SK-N-SH (cell line): ENCODE results near the gene NFASC. TPM values are rescaled to one million over a fixed set of nuclear protein-coding genes. Genes with fewer than 3 reads are reported as not detected.

Experiments
- CTCF ChIA-PET: fragments of 300-600, 350-600 bp; formaldehyde crosslinking; extraction: SDS; loops from one replicate; lab custom pipeline; 2021; lab: Yijun Ruan, JAX
- POLR2A ChIA-PET: fragments of 350-600 bp; sonication (Branson Sonifier 250); formaldehyde crosslinking; extraction: SDS; loops from one replicate; lab custom pipeline; 2020; ENCODE audit warnings: antibody characterized with exemption, inconsistent platforms; lab: Yijun Ruan, JAX
- DNase-seq: peaks from one replicate; pipeline ENCODE4 v3.0.0; 2012
- H2AFZ ChIP-seq: fragments of 200-600 bp; sonication (generic); 2 replicates; pipeline ENCODE4 v1.8.1; 2016; ENCODE audit warnings: antibody characterized with exemption, mild to moderate bottlenecking, low read depth
- H3F3A ChIP-seq: fragments of 200-600 bp; sonication (generic); replicated peaks from 2 replicates; pipeline ENCODE3; 2016; ENCODE audit warnings: antibody characterized with exemption, mild to moderate bottlenecking; ENCODE audit not compliant: insufficient read depth
- H3K27ac ChIP-seq, 2 experiments: fragments of 200-500 bp in 1 of 2; fragments of 200-600 bp in 1 of 2; sonication (Bioruptor generic) in 1 of 2; sonication (generic), shearing (Covaris generic) in 1 of 2; 2 replicates each; pipeline versions ENCODE4 v1.5.1 to v1.6.1; 2014 to 2016; ENCODE audit warnings: low read depth in 2 of 2, inconsistent platforms in 1 of 2, low read length in 1 of 2, mild to moderate bottlenecking in 1 of 2, mixed read lengths in 1 of 2
- H3K27me3 ChIP-seq: fragments of 200-600 bp; sonication (generic), shearing (Covaris generic); 2 replicates; pipeline ENCODE4 v1.6.1; 2016; ENCODE audit warnings: mixed run types; ENCODE audit not compliant: insufficient read depth
- H3K36me3 ChIP-seq, 2 experiments: fragments of 200-500 bp in 1 of 2; fragments of 200-600 bp in 1 of 2; sonication (Bioruptor generic) in 1 of 2; sonication (generic) in 1 of 2; replicated peaks in 1 of 2; 2 replicates each; pipeline versions ENCODE3 to v1.5.1; 2014 to 2016; ENCODE audit warnings: low read length in 1 of 2, mild to moderate bottlenecking in 1 of 2; ENCODE audit not compliant: insufficient read depth in 2 of 2, control insufficient read depth in 1 of 2
- H3K4me1 ChIP-seq, 2 experiments: fragments of 200-500 bp in 1 of 2; fragments of 200-600 bp in 1 of 2; sonication (Bioruptor generic) in 1 of 2; sonication (generic), shearing (Covaris generic) in 1 of 2; 2 replicates each; pipeline versions ENCODE4 v1.5.1 to v1.6.1; 2014 to 2016; ENCODE audit warnings: low read depth in 1 of 2, low read length in 1 of 2, mixed run types in 1 of 2; ENCODE audit not compliant: insufficient read depth in 2 of 2, control insufficient read depth in 1 of 2
- H3K4me2 ChIP-seq: fragments of 200-600 bp; sonication (generic), shearing (Covaris generic); 2 replicates; pipeline ENCODE4 v1.6.1; 2017; ENCODE audit warnings: mixed run types
- H3K4me3 ChIP-seq, 2 experiments: fragments of 200-500 bp in 1 of 2; fragments of 200-600 bp in 1 of 2; sonication (Bioruptor generic) in 1 of 2; sonication (generic), shearing (Covaris generic) in 1 of 2; 2 replicates each; pipeline versions ENCODE4 v1.5.1 to v1.8.1; 2014 to 2016; ENCODE audit warnings: low read depth in 2 of 2, inconsistent platforms in 1 of 2, low read length in 1 of 2, mild to moderate bottlenecking in 1 of 2, mixed read lengths in 1 of 2, moderate library complexity in 1 of 2
- H3K79me2 ChIP-seq: fragments of 200-600 bp; sonication (generic); 2 replicates; pipeline ENCODE4 v1.8.1; 2017; ENCODE audit warnings: mild to moderate bottlenecking; ENCODE audit not compliant: insufficient read depth
- H3K9ac ChIP-seq: fragments of 200-600 bp; sonication (generic); 2 replicates; pipeline ENCODE4 v1.6.1; 2017; ENCODE audit warnings: mixed run types
- H3K9me2 ChIP-seq: fragments of 200-600 bp; sonication (generic); 2 replicates; pipeline ENCODE4 v1.6.1; 2017; ENCODE audit warnings: mixed run types
- H3K9me3 ChIP-seq: fragments of 200-600 bp; sonication (generic); 2 replicates; pipeline ENCODE4 v1.6.1; 2017; ENCODE audit warnings: mixed run types, mild to moderate bottlenecking, moderate library complexity
- H4K20me1 ChIP-seq: fragments of 200-600 bp; sonication (generic); 2 replicates; pipeline ENCODE4 v1.6.1; 2017; ENCODE audit warnings: mild to moderate bottlenecking, mixed run types; ENCODE audit not compliant: insufficient read depth
- ELF1 ChIP-seq: IDR thresholded peaks from 2 replicates; pipeline ENCODE4 v1.4.0; 2012
- FOXM1 ChIP-seq: IDR thresholded peaks from 2 replicates; pipeline ENCODE4 v1.4.0; 2012; ENCODE audit warnings: low read depth, mild to moderate bottlenecking
- JUND ChIP-seq: IDR thresholded peaks from 2 replicates; pipeline ENCODE4 v1.4.0; 2012
- MEF2A ChIP-seq: IDR thresholded peaks from 2 replicates; pipeline ENCODE4 v1.4.0; 2012; ENCODE audit warnings: low read depth, borderline replicate concordance
- NRF1 ChIP-seq: IDR thresholded peaks from 2 replicates; pipeline ENCODE4 v1.6.1; 2012; ENCODE audit warnings: low read depth, mild to moderate bottlenecking, low read length
- POLR2AphosphoS5 ChIP-seq: IDR thresholded peaks from 2 replicates; pipeline ENCODE4 v1.6.1; 2012; ENCODE audit warnings: low read depth, low read length
- RAD21 ChIP-seq: IDR thresholded peaks from 2 replicates; pipeline ENCODE4 v1.6.1; 2012; ENCODE audit warnings: mild to moderate bottlenecking, low read length
- RCOR1 ChIP-seq: fragments of 150-350 bp; IDR thresholded peaks from 2 replicates; pipeline ENCODE4 v1.6.1; 2017; ENCODE audit warnings: antibody characterized with exemption, low read length
- RFX5 ChIP-seq: IDR thresholded peaks from 2 replicates; pipeline ENCODE4 v1.6.1; 2012; ENCODE audit warnings: mild to moderate bottlenecking, improper control_type of control experiment, low read length
- SMC3 ChIP-seq: IDR thresholded peaks from 2 replicates; pipeline ENCODE4 v1.6.1; 2012; ENCODE audit warnings: low read depth, low read length, improper control_type of control experiment
- TCF12 ChIP-seq: IDR thresholded peaks from 2 replicates; pipeline ENCODE4 v1.4.0; 2012
- WGBS: methylation state at CpG from one replicate; pipeline ENCODE4 v1.1.6; 2017; ENCODE audit warnings: low lambda C conversion rate; 5-methylcytosine and 5-hydroxymethylcytosine counted together
- polyA plus RNA-seq, 3 experiments: library from polyadenylated mRNA; depleted of rRNA; stranded (reverse); fragments of >200 nt; gene quantifications; 2 replicates each; pipeline ENCODE4 v1.2.3, GENCODE V29; 2012
- TF ChIP-seq, protein P1 (sequence below): IDR thresholded peaks from 2 replicates; pipeline ENCODE4 v1.4.0; 2012; ENCODE audit warnings: low read depth
- TF ChIP-seq, protein P2 (sequence below): fragments of 150-350 bp; IDR thresholded peaks from 2 replicates; pipeline ENCODE4 v1.6.1; 2017; ENCODE audit warnings: antibody characterized with exemption, low read length, low read depth, borderline replicate concordance
- TF ChIP-seq, protein P3 (sequence below): fragments of 200-600 bp; sonication (generic); IDR thresholded peaks from 2 replicates; pipeline ENCODE4 v1.6.1; 2017; ENCODE audit warnings: antibody characterized with exemption, mild to moderate bottlenecking, moderate library complexity

Gene NFASC
- polyA plus RNA-seq, 1 of the 3 experiments (the other 2 are of a cell fraction), result 6.0 TPM

DNA sequence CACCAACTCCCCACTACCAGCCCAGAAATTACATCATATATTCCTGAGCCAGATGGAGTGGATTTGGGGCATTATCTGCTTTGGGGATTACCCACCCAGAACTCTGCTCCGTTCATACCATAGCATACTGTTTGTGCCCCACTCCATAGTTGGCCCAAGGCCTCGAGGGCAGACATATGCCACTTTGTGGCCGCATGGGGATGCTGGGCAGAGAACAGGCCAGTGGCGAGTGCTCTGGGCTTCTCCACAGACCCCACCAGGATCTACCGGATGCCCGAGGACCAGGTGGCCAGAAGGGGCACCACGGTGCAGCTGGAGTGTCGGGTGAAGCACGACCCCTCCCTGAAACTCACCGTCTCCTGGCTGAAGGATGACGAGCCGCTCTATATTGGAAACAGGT, 104.4 kb downstream of the NFASC start:
- H3K9me2 ChIP-seq, result no peaks in the 10 kb centered on the region
- peaks cover 0 to 11% of the 10 kb centered on the region in 2 experiments; a peak in 2 of 4 replicates for H3K4me1 ChIP-seq
- no peak overlapping the region for H3K4me2 ChIP-seq
- H3K79me2 ChIP-seq, result no peaks in the 10 kb centered on the region
- H4K20me1 ChIP-seq, result no peaks in the 10 kb centered on the region
- H3K27me3 ChIP-seq, result no peaks in the 10 kb centered on the region
- H3F3A ChIP-seq, result peaks cover 9% of the 10 kb centered on the region
- CTCF ChIA-PET, result interaction anchor here (0.7 to 12.3 kb wide), 32 partner anchors 10 to 429 kb away, joined by 3 to 123 read pairs (median 6); no protein-coding TSS in a partner anchor
- H3K4me3 ChIP-seq, result no peak overlapping the region
- H3K9me3 ChIP-seq, result no peaks in the 10 kb centered on the region
- POLR2A ChIA-PET, result no interaction called here
- H3K9ac ChIP-seq, result no peak overlapping the region
- no peak overlapping the region for H2AFZ ChIP-seq
- no peaks in the 10 kb centered on the region for H3K36me3 ChIP-seq
- DNase-seq, result no peak
- no peak overlapping the region for H3K27ac ChIP-seq
- TF ChIP-seq, protein P1, sequence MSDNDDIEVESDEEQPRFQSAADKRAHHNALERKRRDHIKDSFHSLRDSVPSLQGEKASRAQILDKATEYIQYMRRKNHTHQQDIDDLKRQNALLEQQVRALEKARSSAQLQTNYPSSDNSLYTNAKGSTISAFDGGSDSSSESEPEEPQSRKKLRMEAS, result no peak
- TF ChIP-seq TCF12 (no peak), MEF2A (no peak), JUND (no peak), POLR2AphosphoS5 (no peak), ELF1 (no peak), FOXM1 (no peak), RFX5 (no peak), RCOR1 (no peak)
- TF ChIP-seq, protein P2, sequence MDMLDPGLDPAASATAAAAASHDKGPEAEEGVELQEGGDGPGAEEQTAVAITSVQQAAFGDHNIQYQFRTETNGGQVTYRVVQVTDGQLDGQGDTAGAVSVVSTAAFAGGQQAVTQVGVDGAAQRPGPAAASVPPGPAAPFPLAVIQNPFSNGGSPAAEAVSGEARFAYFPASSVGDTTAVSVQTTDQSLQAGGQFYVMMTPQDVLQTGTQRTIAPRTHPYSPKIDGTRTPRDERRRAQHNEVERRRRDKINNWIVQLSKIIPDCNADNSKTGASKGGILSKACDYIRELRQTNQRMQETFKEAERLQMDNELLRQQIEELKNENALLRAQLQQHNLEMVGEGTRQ, result no peak
- 65% methylated on average over 7 of the region's 12 CpGs for WGBS

DNA sequence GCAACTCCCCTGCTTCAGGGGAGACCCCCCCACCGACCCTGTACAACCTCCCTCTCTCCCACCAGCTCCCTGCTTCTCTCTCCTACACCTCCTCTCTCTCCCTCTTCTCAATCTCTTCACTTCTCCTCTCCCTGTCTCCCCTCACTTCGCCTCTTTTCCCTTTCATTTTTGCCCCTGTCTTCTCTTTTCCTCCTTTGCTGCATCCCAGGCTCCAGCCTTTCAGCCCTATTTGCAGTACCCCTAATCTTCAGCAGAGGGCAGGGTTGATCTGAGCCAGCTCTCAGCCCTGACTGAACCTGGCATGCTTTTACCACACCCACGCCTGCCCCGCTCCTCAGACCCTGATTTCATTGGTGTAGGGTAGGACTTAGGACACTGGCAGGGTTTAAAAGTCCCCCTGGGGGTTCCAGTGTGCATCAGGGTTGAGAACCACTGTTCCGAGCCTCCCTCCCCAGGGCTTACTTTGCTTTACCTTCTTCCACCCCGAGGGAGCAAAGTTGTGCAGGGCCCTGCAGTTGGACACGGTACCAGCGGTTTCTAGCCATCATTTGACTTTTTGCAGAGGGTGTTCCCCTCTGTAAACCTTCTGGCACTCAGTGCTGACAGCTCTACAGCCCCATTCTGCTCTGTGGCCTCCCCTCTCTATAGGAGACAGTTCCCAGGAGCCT, 105.0 kb downstream of the NFASC start:
- H3K9ac ChIP-seq, result no peak overlapping the region
- no peaks in the 10 kb centered on the region for H4K20me1 ChIP-seq
- WGBS, result 58% methylated on average over 8 of the region's 8 CpGs
- TF ChIP-seq, protein P3, sequence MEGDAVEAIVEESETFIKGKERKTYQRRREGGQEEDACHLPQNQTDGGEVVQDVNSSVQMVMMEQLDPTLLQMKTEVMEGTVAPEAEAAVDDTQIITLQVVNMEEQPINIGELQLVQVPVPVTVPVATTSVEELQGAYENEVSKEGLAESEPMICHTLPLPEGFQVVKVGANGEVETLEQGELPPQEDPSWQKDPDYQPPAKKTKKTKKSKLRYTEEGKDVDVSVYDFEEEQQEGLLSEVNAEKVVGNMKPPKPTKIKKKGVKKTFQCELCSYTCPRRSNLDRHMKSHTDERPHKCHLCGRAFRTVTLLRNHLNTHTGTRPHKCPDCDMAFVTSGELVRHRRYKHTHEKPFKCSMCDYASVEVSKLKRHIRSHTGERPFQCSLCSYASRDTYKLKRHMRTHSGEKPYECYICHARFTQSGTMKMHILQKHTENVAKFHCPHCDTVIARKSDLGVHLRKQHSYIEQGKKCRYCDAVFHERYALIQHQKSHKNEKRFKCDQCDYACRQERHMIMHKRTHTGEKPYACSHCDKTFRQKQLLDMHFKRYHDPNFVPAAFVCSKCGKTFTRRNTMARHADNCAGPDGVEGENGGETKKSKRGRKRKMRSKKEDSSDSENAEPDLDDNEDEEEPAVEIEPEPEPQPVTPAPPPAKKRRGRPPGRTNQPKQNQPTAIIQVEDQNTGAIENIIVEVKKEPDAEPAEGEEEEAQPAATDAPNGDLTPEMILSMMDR, result peak; percentile 77
- no peak for TF ChIP-seq NRF1
- TF ChIP-seq SMC3, result peak; percentile 72
- TF ChIP-seq RAD21, result peak; percentile 79
- no peaks in the 10 kb centered on the region for H3K9me3 ChIP-seq
- H3K4me1 ChIP-seq, result peaks cover 0 to 11% of the 10 kb centered on the region in 2 experiments; a peak in 2 of 4 replicates
- H3K27me3 ChIP-seq, result no peaks in the 10 kb centered on the region
- H3K9me2 ChIP-seq, result no peaks in the 10 kb centered on the region
- H3K79me2 ChIP-seq, result no peaks in the 10 kb centered on the region
- ChIA-PET POLR2A (interaction anchor here (0.7 kb wide), 1 partner anchor 754 kb away, joined by 3 read pairs; no protein-coding TSS in a partner anchor), CTCF (interaction anchor here (0.6 to 12.3 kb wide), 41 partner anchors 9 to 430 kb away, joined by 3 to 123 read pairs (median 5); no protein-coding TSS in a partner anchor)
- no peak overlapping the region; a peak in 1 of 4 replicates for H3K4me3 ChIP-seq
- H3K27ac ChIP-seq, result no peak overlapping the region
- H2AFZ ChIP-seq, result no peak overlapping the region
- no peaks in the 10 kb centered on the region for H3K36me3 ChIP-seq
- H3K4me2 ChIP-seq, result no peak overlapping the region
- H3F3A ChIP-seq, result peaks cover 9% of the 10 kb centered on the region
- peak; percentile 88 for DNase-seq
